ENCODE results near the gene PSMB2. TPM values are rescaled to one million over a fixed set of nuclear protein-coding genes. Genes with fewer than 3 reads are reported as not detected.

Gene PSMB2
- total and polyA plus RNA-seq, 5 donors from 2014 or later: 34.4 to 101 (median 71.0) TPM

GRCh38 chr1:35600593-35600992 lies 40.7 kb downstream of the PSMB2 start:
- Histone ChIP-seq H3K27me3 (ENCODE audit: control insufficient read depth, insufficient read depth, low read length) (no peaks in the 10 kb centered on the region), H3K4me3 (ENCODE audit: low read depth, low read length) (no peak overlapping the region), H3K27ac (ENCODE audit: insufficient read depth, low read length, poor library complexity, severe bottlenecking) (no peak overlapping the region), H3K9me3 (ENCODE audit: control insufficient read depth in 2 of 2, low read length in 2 of 2) (no peaks in the 10 kb centered on the region), H3K36me3 (ENCODE audit: control insufficient read depth, insufficient read depth, low read length) (peaks cover 58% of the 10 kb centered on the region), H3K4me1 (ENCODE audit: control insufficient read depth, insufficient read depth, low read length, poor library complexity, severe bottlenecking) (no peaks in the 10 kb centered on the region)
- H3K4me1 Mint-ChIP-seq: peaks cover 0 to 6% (median 1%) of the 10 kb centered on the region in 4 donors
- no peaks in the 10 kb centered on the region for H3K27me3 Mint-ChIP-seq
- no peaks in the 10 kb centered on the region for H3K9me3 Mint-ChIP-seq
- ATAC-seq (ENCODE audit: low read depth in 2 of 2) (no peak), DNase-seq (no peak)
- H3K27ac Mint-ChIP-seq: peak overlapping the region in 1 of 3 donors; percentile 21
- no peak overlapping the region for H3K4me3 Mint-ChIP-seq
- peaks cover 19% of the 10 kb centered on the region for H3K36me3 Mint-ChIP-seq

- DNase-seq (no peak), ATAC-seq (ENCODE audit: low read depth in 2 of 2) (no peak)
- no peaks in the 10 kb centered on the region for H3K9me3 ChIP-seq (ENCODE audit: control insufficient read depth in 2 of 2, low read length in 2 of 2)
- Mint-ChIP-seq H3K4me3 (no peak overlapping the region), H3K27me3 (no peaks in the 10 kb centered on the region), H3K27ac (peak overlapping the region in 2 of 3 donors; percentile 21 to 69), H3K9me3 (no peaks in the 10 kb centered on the region), H3K36me3 (peaks cover 19% of the 10 kb centered on the region), H3K4me1 (peaks cover 0 to 6% (median 1%) of the 10 kb centered on the region in 4 donors)
- H3K4me1 ChIP-seq (ENCODE audit: control insufficient read depth, insufficient read depth, low read length, poor library complexity, severe bottlenecking): no peaks in the 10 kb centered on the region
- H3K4me3 ChIP-seq (ENCODE audit: low read depth, low read length): no peak overlapping the region
- H3K27me3 ChIP-seq (ENCODE audit: control insufficient read depth, insufficient read depth, low read length): no peaks in the 10 kb centered on the region
- peaks cover 47% of the 10 kb centered on the region for H3K36me3 ChIP-seq (ENCODE audit: control insufficient read depth, insufficient read depth, low read length)
- H3K27ac ChIP-seq (ENCODE audit: insufficient read depth, low read length, poor library complexity, severe bottlenecking): no peak overlapping the region
Measured at GRCh38 chr1:35599411-35599810, 41.9 kb downstream of the PSMB2 start.

- DNase-seq (no peak), ATAC-seq (ENCODE audit: low read depth in 2 of 2) (no peak)
- no peaks in the 10 kb centered on the region for H3K4me1 ChIP-seq (ENCODE audit: control insufficient read depth, insufficient read depth, low read length, poor library complexity, severe bottlenecking)
- no peaks in the 10 kb centered on the region for H3K9me3 ChIP-seq (ENCODE audit: control insufficient read depth in 2 of 2, low read length in 2 of 2)
- H3K27ac ChIP-seq (ENCODE audit: insufficient read depth, low read length, poor library complexity, severe bottlenecking): no peak overlapping the region
- no peaks in the 10 kb centered on the region for H3K9me3 Mint-ChIP-seq
- H3K4me1 Mint-ChIP-seq: peaks cover 0 to 7% (median 1%) of the 10 kb centered on the region in 4 donors
- no peaks in the 10 kb centered on the region for H3K27me3 ChIP-seq (ENCODE audit: control insufficient read depth, insufficient read depth, low read length)
- no peaks in the 10 kb centered on the region for H3K27me3 Mint-ChIP-seq
- no peak overlapping the region for H3K4me3 Mint-ChIP-seq
- peaks cover 42% of the 10 kb centered on the region for H3K36me3 ChIP-seq (ENCODE audit: control insufficient read depth, insufficient read depth, low read length)
- H3K27ac Mint-ChIP-seq: peak overlapping the region in 1 of 3 donors; percentile 69
- no peak overlapping the region for H3K4me3 ChIP-seq (ENCODE audit: low read depth, low read length)
- H3K36me3 Mint-ChIP-seq: peaks cover 14% of the 10 kb centered on the region
Measured at GRCh38 chr1:35598895-35599294, 42.4 kb downstream of the PSMB2 start.

- Histone ChIP-seq H3K27ac (ENCODE audit: insufficient read depth, low read length, poor library complexity, severe bottlenecking) (no peak overlapping the region), H3K36me3 (ENCODE audit: control insufficient read depth, insufficient read depth, low read length) (peaks cover 32% of the 10 kb centered on the region), H3K4me3 (ENCODE audit: low read depth, low read length) (no peak overlapping the region), H3K27me3 (ENCODE audit: control insufficient read depth, insufficient read depth, low read length) (no peaks in the 10 kb centered on the region), H3K9me3 (ENCODE audit: control insufficient read depth in 2 of 2, low read length in 2 of 2) (no peaks in the 10 kb centered on the region), H3K4me1 (ENCODE audit: control insufficient read depth, insufficient read depth, low read length, poor library complexity, severe bottlenecking) (no peaks in the 10 kb centered on the region)
- Mint-ChIP-seq H3K36me3 (peaks cover 8% of the 10 kb centered on the region), H3K4me1 (peaks cover 0 to 11% (median 2%) of the 10 kb centered on the region in 4 donors), H3K27ac (no peak overlapping the region), H3K27me3 (no peaks in the 10 kb centered on the region), H3K9me3 (no peaks in the 10 kb centered on the region), H3K4me3 (no peak overlapping the region)
- ATAC-seq (ENCODE audit: low read depth in 2 of 2) (no peak), DNase-seq (no peak)
Measured at GRCh38 chr1:35597870-35598269, 43.5 kb downstream of the PSMB2 start.

- Histone ChIP-seq H3K27me3 (ENCODE audit: control insufficient read depth, insufficient read depth, low read length) (no peaks in the 10 kb centered on the region), H3K27ac (ENCODE audit: insufficient read depth, low read length, poor library complexity, severe bottlenecking) (no peak overlapping the region), H3K4me1 (ENCODE audit: control insufficient read depth, insufficient read depth, low read length, poor library complexity, severe bottlenecking) (no peaks in the 10 kb centered on the region), H3K36me3 (ENCODE audit: control insufficient read depth, insufficient read depth, low read length) (peaks cover 23% of the 10 kb centered on the region), H3K4me3 (ENCODE audit: low read depth, low read length) (no peak overlapping the region), H3K9me3 (ENCODE audit: control insufficient read depth in 2 of 2, low read length in 2 of 2) (no peaks in the 10 kb centered on the region)
- H3K27ac Mint-ChIP-seq: no peak overlapping the region
- no peaks in the 10 kb centered on the region for H3K27me3 Mint-ChIP-seq
- H3K4me1 Mint-ChIP-seq: peaks cover 0 to 11% (median 5%) of the 10 kb centered on the region in 4 donors
- no peaks in the 10 kb centered on the region for H3K9me3 Mint-ChIP-seq
- peaks cover 16% of the 10 kb centered on the region for H3K36me3 Mint-ChIP-seq
- ATAC-seq (ENCODE audit: low read depth in 2 of 2): no peak
- DNase-seq: no peak
- no peak overlapping the region for H3K4me3 Mint-ChIP-seq
Measured at GRCh38 chr1:35595684-35596083, 45.6 kb downstream of the PSMB2 start.

- peaks cover 0 to 12% (median 4%) of the 10 kb centered on the region in 4 donors for H3K4me1 Mint-ChIP-seq
- no peaks in the 10 kb centered on the region for H3K9me3 Mint-ChIP-seq
- peaks cover 17% of the 10 kb centered on the region for H3K36me3 Mint-ChIP-seq
- H3K27ac Mint-ChIP-seq: peak overlapping the region in 1 of 3 donors; percentile 22
- Histone ChIP-seq H3K4me3 (ENCODE audit: low read depth, low read length) (no peak overlapping the region), H3K36me3 (ENCODE audit: control insufficient read depth, insufficient read depth, low read length) (peaks cover 13% of the 10 kb centered on the region), H3K27ac (ENCODE audit: insufficient read depth, low read length, poor library complexity, severe bottlenecking) (no peak overlapping the region), H3K27me3 (ENCODE audit: control insufficient read depth, insufficient read depth, low read length) (no peaks in the 10 kb centered on the region), H3K9me3 (ENCODE audit: control insufficient read depth in 2 of 2, low read length in 2 of 2) (no peaks in the 10 kb centered on the region), H3K4me1 (ENCODE audit: control insufficient read depth, insufficient read depth, low read length, poor library complexity, severe bottlenecking) (no peaks in the 10 kb centered on the region)
- no peak for ATAC-seq (ENCODE audit: low read depth in 2 of 2)
- DNase-seq: no peak
- no peak overlapping the region for H3K4me3 Mint-ChIP-seq
- no peaks in the 10 kb centered on the region for H3K27me3 Mint-ChIP-seq
Measured at GRCh38 chr1:35594005-35594760, 47.1 kb downstream of the PSMB2 start.

GRCh38 chr1:35592991-35593769 lies 48.1 kb downstream of the PSMB2 start:
- no peak overlapping the region for H3K4me3 ChIP-seq (ENCODE audit: low read depth, low read length)
- ATAC-seq (ENCODE audit: low read depth in 2 of 2) (peak in 1 of 2 donors; percentile 21), DNase-seq (peak in 1 of 3 donors; percentile 42)
- no peaks in the 10 kb centered on the region for H3K4me1 ChIP-seq (ENCODE audit: control insufficient read depth, insufficient read depth, low read length, poor library complexity, severe bottlenecking)
- no peaks in the 10 kb centered on the region for H3K27me3 ChIP-seq (ENCODE audit: control insufficient read depth, insufficient read depth, low read length)
- H3K36me3 ChIP-seq (ENCODE audit: control insufficient read depth, insufficient read depth, low read length): peaks cover 8% of the 10 kb centered on the region
- H3K27ac ChIP-seq (ENCODE audit: insufficient read depth, low read length, poor library complexity, severe bottlenecking): no peak overlapping the region
- Mint-ChIP-seq H3K9me3 (no peaks in the 10 kb centered on the region), H3K4me1 (peaks cover 0 to 12% (median 3%) of the 10 kb centered on the region in 4 donors), H3K36me3 (peaks cover 18% of the 10 kb centered on the region), H3K4me3 (no peak overlapping the region), H3K27ac (peak overlapping the region in 2 of 3 donors; percentile 48 to 74), H3K27me3 (no peaks in the 10 kb centered on the region)
- H3K9me3 ChIP-seq (ENCODE audit: control insufficient read depth in 2 of 2, low read length in 2 of 2): no peaks in the 10 kb centered on the region
